Activated effector memory CD4-positive, alpha-beta T cell treated with Interleukin-2 at 50 U/mL for 16 hours (primary cell): ENCODE results near the gene VIT.
"Not testable (repeated sequence)": the region's sequence is repeated elsewhere in the genome, so short reads cannot be mapped to it uniquely, and the experiment has no call there.

Experiments used
- DNase-seq: peaks from one replicate; pipeline ENCODE4 v3.0.0-alpha.2; 2020

Gene VIT

DNA sequence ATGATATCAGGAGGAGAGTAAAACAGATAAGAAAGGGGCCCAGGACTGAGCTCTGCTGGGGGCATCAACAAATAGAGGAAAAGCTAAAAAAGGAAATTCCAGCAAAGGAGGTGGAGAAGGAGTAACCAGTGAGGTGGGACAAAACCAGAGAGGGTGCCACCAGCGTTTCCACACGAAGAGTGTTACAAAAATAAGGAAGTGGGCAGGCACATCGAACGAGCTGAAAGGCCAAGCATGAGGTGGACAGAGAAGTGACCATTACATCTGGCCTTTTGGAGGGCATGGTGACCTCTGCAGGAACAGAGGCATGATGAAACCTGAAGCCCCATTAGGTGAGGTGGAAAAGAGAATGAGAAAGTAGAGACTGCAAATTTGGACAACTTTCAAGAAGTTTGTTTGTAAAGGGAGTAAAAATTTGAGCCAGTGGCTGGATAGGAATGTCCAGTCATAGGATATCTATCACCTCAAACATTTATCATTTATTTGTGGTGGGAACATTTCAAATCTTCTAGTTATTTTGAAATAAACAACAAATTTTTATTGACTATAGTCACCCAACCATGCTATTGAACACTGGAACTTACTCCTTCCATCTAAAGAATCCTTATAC, 18.4 kb upstream of the VIT start:
- DNase-seq = no peak

DNA sequence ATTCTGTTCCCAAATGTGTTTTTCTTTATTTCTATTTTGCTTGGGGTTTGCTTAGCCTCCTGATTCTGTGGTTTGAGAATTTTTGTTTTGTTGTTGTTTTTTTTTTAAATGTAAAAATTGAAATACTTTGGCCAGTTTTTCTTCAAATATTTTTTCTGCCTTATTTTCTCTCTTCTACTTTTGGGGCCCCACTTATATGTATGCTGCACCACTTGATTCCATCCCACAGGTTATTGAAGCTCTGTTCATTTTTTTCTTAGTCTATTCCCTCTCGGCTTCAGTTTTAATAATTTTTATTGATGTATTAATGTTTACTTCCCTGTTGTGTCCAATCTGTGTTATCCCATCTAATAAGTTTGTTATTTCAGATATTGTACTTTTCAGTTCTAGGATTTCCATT, 17.7 kb upstream of the VIT start:
- DNase-seq = no peak

DNA sequence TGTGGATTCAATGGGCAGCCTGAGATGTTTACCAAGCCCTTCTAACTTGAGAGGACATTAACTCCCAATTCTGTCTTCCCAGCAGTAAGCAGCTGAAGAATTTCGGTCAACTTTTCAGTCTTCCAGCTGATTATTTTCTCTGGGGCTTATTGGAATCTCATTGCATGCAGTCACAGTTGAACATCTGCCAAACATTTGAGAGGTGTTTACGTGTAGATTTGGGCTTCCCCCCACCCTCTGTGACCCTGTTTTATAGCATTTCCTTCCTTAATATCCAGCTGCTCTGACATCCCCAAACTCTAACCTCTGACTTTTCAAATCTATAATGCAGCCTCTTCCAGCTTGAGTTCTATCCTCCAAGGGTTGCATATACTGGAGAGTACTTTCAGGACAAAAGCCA, 16.5 kb upstream of the VIT start:
- DNase-seq = no peak

DNA sequence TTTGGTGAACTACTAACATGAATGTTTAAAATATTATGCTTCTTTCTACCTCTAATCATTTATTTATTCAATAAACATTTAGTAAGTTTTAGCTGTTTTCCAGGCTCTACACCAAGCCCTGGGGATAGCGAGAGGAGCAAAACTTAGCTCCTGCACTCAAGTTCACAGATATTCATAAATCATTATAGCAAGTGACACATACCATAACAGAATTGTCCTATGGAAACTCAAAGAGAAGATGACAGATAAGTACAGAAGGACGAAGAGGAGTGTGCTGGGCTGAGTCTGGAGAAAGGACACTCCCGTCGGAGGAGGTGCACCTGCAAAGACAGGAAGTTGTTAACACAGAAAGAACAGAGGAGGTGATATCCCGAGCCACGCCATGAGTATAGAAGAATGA, 13.9 kb upstream of the VIT start:
- DNase-seq = no peak

DNA sequence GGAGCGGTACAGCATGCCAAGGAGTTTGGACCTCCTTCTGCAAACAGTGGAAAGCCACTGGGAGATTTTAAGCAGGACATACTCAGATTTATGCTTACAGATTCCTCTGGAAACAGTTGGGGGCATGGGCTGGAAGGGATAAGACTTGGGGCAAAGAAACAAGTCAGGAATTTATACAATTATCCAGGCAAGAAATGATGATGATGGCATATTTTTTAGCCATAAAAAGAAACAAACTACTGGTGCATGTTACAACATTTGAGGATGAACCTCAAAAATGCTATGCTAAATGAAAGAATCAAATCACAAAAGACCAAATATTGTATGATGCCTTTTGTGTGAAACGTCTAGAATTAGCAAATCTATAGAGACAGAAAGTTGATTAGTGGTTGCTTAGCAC, 13.5 kb upstream of the VIT start:
- no peak for DNase-seq

DNA sequence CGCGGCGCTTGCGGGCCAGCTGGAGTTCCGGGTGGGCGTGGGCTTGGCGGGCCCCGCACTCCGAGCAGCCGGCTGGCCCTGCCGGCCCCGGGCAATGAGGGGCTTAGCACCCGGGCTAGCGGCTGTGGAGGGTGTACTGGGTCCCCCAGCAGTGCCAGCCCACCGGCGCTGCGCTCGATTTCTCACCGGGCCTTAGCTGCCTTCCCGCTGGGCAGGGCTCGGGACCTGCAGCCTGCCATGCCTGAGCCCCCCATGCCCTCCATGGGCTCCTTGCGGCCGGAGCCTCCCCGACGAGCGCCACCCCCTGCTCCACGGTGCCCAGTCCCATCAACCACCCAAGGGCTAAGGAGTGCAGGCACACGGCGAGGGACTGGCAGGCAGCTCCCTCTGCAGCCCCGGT, 8.2 kb upstream of the VIT start:
- not testable (repeated sequence) for DNase-seq

DNA sequence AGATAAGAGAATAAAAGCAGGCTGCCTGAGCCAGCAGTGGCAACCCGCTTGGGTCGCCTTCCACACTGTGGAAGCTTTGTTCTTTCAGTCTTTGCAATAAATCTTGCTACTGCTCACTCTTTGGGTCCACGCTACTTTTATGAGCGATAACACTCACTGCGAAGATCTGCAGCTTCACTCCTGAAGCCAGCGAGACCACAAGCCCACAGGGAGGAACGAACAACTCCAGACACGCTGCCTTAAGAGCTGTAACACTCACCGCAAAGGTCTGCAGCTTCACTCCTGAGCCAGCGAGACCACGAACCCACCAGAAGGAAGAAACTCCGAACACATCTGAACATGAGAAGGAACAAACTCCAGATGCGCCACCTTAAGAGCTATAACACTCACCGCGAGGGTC, 7.5 kb upstream of the VIT start:
- not testable (repeated sequence) for DNase-seq

DNA sequence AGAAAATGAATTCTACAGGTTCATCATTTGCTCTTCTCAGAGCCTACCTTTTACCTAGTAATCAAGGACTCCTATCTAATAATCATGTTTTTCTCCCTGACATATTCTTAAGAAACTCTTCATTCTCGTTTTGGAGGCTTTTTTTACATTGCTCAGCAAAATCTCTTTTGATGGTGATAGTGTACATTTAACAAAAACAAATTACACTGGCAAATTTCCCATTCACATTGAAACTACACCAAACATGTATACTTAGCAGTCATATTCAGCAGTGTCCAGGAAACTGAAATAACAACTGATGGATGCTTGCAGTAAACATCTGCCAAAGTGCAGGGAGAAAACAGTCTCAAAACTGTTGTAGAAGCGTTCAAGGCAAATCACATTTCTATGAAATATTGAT, 4.4 kb upstream of the VIT start:
- no peak for DNase-seq

DNA sequence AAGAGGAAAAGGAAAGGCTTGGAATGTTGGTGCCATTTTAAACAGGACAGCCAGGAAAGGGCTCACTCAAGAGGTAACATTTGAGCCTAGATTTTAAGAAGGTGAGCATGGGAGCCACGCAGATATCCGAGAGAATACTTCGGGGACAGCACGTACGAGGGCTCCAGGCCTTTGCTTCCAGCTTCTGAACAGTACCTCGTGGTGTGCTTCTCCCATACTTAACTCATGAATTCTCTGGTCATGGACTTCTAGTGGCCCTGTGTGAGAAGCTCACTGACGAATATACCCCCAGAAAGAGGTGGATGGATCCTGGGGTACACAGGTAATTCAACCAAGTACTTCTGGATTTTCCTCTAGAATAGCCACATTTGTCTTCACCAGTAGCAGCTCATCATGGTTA, 2.7 kb upstream of the VIT start:
- no peak for DNase-seq

DNA sequence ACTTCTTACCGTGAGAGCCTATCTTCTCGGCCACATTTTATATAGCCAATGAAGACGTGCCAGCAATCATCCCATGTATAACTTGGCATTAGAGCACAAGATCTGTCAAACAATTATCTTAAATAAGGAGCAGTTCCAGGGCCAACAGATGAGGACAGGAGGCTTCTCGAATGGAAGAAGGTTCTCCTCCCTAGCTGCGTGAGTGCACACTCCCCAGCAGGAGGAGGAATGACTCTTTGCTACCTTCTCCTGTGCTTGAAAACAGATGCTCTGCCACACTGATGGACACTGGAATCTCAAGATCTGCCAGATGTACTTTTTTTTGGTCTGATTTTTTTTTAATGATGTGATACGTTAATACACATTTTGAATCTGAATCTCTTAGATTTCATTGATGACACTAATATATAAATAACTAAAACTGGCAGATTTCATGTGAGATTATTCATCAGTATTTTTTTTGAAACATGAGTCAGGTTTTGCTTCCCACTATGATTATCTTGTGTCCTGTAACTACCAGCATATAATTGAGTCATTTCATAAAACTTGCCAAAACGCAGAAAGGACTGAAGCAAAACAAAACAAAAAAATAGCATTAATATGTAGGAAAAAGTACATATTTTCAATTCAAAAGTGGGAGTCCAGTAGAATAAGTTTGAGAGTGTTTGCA, 626 bp upstream of the VIT start:
- no peak for DNase-seq

DNA sequence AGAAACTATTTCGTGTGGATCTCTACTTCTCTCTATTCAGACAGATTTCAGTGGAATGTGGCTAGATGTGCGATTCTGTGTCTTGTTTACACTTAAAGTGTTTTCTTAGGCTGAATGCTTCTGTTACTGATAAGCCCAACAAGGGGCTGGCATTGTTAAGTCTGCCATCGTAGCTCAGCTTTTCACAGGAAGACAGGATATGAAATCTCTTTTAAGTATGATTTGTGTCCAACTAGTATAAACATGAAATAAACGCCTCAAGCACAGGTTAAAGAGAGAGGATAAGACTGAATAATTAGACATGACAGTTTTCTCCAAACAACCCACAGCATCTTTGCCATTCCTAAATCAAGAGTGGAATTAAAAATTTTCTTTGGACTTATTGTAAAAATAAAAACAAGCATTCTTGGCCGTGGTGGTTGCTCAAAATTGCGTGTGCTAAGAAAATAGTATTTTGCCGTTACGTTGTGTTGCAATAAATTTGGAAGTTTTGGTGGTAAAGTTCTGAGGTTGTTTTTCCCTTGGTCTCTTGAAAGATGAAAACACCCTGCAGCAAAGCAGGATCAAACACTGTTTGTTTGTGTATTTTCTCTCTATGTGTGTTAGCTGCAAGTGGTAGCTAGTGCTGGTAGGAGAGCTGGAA, 1.0 kb downstream of the VIT start:
- no peak for DNase-seq

DNA sequence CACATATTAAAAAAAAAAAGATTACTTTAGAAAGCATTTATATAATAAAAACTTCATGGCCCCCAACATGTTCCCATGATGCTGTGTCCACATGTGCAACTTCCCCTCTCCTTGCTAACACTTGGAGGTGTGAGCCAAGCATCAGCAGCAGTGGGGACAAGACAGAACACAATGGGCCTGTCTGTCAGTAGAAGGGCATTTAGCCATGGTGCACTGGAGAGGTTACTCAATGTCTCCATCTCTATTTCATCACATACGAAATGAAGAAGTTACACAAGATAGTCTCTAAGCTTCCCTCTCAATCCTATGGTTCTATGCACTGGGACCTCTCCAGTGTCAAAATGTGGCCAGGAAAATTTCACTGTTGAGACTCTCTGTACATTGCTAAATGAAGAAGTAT, 2.5 kb downstream of the VIT start:
- no peak for DNase-seq

DNA sequence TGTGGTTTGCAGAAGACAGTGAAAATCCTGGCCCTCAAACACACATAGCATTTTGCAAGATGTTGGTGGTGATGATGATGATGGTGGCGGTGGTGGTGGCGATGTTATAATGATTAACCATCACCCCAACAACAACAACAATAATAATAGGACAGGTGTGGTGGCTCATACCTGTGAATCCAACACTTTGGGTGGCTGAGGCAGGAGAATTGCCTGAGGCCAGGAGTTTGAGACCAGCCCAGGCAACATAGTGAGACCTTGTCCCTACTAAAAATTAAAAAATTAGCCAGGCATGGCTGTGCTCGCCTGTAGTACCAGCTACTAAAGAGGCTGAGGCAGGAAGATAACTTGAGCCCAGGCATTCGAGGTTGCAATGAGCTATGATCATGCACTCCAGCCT, 3.8 kb downstream of the VIT start:
- DNase-seq = no peak

DNA sequence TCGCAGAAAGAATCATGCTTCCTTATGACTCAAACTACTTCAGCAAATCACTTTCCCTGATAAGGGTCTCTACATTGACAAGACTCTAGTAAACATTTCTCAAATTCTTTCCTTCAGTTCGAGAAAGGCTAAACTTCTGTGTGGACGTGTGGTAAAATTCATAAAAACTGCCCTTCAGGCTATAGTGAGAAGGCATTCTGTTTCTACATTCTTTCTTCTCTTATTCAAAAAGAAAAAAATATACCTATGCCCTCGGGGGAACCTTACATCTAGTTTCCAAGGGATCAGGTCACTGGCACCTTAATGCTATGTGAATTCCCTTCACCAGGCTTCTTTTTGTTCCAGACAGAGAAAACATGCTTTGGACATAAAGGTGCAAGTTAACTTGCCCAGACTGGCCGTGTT, 4.9 kb downstream of the VIT start:
- no peak for DNase-seq

DNA sequence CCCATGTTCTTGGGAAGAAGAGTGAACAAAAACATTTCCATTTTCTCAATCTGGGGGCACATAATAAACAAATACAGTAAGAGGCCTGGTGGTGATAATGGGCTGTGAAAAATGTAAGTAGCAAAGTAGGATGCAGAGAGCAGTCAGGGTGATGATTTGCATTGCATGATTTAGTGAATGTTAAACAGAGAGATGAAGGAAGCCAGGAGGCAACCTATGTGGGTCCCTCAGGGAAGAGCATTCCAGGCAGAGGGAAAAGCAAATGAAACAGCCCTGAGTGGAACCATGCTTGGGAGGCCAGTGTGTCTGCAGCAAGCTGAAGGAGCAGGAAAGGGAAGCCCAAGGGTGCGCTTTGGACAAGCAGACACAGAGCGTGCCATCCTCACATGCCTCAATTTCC, 5.4 kb downstream of the VIT start:
- DNase-seq = no peak

DNA sequence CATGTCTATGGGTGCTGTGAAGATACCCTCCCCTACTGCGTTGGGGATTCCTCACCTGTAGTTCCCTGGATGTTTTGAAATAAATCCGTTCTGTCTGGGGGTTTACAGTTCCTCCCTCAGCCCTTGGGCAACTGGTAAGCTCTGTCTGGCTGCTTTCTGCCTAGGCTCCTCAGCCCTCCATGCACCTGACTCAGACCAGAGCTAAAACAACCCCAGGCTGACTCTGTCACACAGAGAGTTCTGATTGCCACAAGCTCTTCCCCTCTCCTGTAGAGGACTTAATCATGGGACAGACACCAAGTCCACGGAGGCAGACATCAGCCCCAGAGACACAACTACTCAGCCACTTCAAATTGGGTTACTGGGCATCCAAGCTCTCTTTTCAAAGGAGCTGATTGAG, 6.3 kb downstream of the VIT start:
- DNase-seq = no peak

DNA sequence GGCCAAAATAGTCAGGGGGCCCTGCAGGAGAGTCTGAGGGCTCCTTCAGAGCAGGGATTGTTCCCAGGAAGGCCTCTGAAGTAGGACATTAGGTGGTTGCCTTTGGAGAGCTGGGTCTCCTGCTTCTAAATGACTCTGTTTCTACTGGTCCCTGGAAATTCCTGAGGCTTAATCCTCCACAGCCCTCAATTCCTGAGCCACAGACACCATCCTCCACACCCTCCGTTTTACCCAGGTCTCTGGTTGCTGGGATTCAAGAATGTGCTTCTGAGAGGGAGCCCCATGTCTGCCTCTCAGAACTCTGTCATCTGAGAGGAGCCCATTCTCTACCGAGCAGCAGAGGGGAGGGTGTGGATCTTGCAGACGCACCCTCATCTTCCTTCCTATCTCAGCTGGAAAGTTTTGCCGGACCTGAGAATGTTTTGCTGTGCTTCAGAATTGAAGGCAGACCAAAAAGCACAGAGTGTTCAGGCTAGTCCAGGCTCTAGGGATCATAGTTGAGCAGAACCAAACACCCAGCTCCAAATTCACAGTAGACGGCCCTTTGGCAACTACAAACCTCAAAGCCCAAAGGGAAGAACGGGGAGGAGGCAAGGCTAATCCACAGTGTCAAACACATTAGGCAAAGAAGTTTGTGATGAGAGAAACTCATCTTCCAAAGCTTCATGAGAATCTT, 8.1 kb downstream of the VIT start:
- no peak for DNase-seq

DNA sequence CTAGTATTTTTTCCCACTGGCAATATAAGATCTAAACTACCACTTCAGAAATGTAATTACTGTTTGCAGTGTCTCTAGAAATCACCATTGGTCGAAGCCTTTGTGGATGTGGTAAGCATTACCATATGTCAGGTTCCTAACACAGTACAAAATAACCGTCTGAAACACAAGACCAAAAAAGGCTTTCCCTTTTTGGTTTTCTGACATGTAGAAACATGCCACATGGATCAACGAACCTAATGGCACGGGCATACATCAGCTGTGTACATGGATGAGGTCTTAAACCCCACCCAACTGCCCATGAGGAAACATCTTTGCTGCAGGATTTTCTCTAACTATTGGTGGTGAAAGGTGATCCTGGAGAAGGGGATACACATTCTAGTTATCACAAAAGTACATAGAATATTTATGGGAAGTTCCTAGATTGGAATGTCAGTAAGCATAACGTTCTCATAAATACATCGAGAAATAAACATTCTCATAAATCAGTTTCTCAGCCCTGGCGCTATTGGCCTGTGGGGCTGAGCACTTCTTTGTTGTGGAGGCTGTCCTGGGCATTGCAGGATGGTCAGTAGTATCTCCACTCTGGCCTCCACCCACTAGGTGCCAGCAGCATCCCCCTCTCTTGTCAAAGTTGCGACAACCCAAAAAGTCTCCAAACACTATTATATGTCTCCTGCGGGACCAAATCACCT, 9.0 kb downstream of the VIT start:
- DNase-seq = no peak

DNA sequence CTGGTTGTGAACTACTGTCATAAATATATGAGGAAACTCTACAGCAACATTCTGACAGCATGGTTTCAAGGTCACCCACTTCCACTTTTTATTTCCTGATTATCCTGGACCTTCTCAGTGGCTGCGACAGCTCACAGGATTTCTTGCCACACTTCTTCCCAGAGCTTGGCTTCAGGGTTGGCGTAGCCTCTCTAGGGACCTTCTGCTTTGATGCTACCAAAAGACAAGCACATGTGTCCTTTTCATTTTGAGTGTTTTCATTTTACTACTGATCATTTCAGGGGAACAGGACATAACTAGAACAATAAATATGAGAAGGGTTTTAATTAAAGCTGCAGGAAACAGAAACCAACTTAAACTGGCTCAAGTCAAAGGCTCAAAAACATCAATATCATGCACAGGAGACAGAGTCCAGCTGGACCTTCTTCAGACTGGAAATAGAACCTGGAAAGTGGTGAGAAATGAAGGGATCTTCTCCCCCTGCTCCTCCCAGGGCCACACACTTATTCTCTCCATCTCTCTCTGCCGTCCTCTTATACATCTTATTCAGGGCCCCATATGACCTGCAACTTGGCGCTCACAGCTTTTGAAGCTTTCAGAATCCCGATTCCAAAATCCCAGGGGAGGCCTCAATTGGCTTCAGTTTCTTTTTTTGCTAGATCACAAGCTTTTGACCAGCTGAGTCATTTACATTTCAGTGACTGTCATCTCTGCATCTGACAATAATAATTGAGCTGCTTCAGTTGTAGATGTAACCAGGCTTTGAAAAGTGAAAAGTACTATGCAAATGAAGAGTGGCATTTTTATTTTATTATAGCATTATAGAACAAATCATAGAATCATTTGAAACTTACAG, 9.7 kb downstream of the VIT start:
- no peak for DNase-seq

DNA sequence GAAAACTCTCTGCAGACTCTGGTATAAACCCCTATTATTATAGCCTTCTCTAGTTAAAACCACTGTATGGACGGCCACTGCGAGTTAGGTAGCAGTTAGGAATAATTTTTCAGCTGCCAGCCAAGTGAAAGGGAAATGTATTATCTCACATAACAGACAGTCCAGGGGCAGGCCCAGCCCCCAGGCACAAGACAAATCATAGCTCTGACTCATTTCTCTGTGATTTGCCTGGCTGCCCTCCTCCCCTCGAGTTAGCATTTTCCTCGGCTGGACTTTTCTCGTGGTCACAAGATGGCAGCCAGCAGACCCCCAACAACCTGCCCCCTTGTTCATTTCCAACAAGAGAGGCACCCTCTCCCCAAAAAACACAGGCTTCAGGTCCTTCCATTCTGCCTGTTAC, 10.5 kb downstream of the VIT start:
- DNase-seq = no peak

DNA sequence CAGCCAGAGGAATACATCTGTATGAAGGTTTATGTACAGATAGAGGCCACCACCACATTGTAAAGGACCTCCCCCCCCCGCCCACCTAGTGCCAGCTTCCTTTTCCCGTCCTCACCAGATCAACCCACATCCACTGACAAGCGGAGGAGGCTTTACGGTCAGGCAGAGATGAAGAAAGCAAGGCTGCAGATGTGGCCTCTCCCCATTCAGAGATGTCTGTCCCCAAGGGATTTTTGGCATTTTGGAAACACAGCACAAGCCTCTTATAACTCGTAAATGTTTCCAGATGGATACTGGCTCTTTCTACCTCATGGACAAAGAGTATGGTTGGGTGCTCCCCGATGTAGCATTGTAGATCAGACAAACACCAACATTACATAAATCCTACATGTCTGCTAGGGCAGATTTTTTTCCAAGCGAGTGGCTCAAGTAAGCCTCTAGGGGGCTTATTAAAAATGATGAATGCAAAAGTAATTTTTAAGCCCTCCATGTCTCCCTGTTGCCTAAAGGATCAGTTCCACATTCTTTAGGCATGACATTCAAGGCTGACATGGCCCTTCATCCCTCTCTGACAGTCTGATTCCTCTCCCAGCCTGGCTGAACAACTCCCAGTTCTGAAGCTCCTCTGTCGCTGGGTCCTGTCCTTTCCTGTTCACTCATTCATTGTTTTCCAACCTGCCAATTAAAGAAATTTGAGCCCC, 11.7 kb downstream of the VIT start:
- no peak for DNase-seq
